Forelimb muscle (tissue), 1 donor: ENCODE results near the gene GAPT. TPM values are rescaled to one million over a fixed set of nuclear protein-coding genes. Genes with fewer than 3 reads are reported as not detected.
"Not testable (repeated sequence)": the region's sequence is repeated elsewhere in the genome, so short reads cannot be mapped to it uniquely, and the experiment has no call there.

Source experiments
- DNase-seq: peaks from one replicate; pipeline ENCODE4 v3.0.0-alpha.2; 2013; ENCODE audit warnings: low read depth
- polyA plus RNA-seq: library from polyadenylated mRNA; unstranded; fragments of 120-200 nt; gene quantifications from one replicate; pipeline ENCODE4 v1.2.1, GENCODE V29; 2013; ENCODE audit not compliant: insufficient read length

The GAPT gene
- polyA plus RNA-seq, 1 donor, result 0.66 TPM

- no peak for DNase-seq
These were observed 12.3 kb downstream of the GAPT start for GRCh38 chr5:58503390-58504046.

GRCh38 chr5:58504766-58505165, 13.5 kb downstream of the GAPT start:
- DNase-seq, result no peak

DNA sequence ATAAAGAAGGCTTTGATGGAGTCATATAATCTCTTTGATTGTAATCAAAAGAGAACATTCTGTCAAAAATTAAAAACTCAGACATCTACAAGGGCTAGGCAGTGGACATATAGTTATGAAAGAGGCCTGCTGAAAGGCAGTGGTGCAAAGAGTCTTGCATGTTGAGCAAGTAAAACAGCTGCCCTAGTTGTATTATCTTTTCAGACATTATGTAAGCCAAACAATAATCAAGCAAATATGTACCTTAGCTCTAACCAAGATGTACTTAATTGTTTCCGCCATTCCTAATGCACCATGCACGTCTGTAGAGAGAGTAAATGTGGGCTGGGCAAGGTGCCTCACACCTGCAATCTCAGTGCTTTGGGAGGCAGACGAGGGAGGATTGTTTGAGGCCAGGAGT, 14.3 kb downstream of the GAPT start:
- DNase-seq, result no peak

DNA sequence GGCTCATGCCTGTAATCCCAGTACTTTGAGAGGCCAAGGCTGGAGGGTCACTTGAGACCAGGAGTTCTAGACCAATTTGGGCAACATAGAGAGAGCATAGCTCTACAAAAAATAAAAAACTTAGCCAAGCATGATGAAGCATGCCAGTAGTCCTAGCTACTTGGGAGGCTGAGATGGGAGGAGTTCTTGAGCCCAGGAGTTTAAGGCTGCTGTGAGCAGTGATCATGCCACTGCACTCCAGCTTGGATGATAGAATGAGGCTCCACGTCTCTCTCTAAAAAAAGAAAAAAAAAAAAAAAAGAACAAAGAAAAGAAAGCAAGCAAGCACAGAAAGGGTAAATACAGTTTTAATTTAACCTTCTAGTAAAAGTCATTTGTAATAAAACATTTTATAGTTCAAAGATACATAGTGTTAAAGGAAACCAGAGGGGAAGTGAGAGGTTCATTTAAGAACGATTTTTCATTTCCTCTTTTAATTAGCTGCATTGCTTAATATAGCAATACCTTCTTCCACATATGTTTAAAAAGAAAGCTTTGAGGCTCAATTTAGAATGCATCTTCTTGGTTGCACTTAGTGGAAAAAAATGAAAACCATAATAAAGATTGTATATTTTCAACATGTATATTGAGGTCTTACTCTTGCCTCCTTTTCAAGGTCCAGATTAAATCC, 14.9 kb downstream of the GAPT start:
- DNase-seq, result no peak

DNA sequence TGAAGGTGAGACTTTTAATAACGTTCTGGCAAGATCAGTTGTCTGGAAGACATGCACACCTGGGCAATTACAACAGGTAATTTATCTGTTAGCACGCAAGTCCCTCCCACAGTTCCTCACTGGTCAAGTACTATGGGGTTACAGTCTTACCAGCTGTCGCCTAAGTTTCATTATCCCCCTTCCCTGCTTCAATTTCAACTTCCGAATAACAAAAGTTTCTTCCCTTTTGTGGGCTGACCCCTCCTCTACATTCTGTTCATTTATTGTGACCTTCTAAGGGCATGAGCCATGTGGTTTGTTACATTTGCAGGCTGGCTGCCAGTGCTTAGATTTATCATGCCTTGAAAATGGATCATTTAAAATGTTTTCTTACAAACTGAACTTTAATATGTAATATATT, 16.5 kb downstream of the GAPT start:
- DNase-seq, result no peak

GRCh38 chr5:58517198-58517597, 26.0 kb downstream of the GAPT start:
- no peak for DNase-seq

GRCh38 chr5:58523956-58524355, 32.7 kb downstream of the GAPT start:
- DNase-seq, result no peak

GRCh38 chr5:58524571-58524970, 33.3 kb downstream of the GAPT start:
- no peak for DNase-seq

- no peak for DNase-seq
These were observed 39.8 kb downstream of the GAPT start for GRCh38 chr5:58530942-58531490.

- not testable (repeated sequence) for DNase-seq
These were observed 50.7 kb downstream of the GAPT start for GRCh38 chr5:58541935-58542334.

- DNase-seq, result no peak
These were observed 51.5 kb downstream of the GAPT start for GRCh38 chr5:58542709-58543108.

- no peak for DNase-seq
These were observed 52.5 kb downstream of the GAPT start for GRCh38 chr5:58543723-58544122.

DNA sequence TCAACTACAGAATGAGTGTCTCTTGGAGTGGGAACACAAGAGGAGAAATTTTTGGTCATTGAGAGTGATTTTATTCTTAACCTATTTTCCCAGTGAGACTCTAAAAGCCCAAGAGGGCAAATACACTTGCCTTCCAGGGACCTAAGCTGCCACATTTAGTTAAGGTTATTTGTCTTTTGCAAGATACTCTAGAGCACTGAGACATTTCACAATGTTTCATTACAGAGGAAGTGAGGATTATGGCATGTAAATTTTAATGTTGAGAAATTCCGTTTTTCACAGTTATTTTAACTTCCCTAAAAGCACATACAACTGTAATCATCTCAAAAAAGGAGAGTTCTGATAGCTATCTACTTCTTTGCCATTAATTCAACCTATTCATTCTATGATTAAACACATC, 53.0 kb downstream of the GAPT start:
- no peak for DNase-seq

DNA sequence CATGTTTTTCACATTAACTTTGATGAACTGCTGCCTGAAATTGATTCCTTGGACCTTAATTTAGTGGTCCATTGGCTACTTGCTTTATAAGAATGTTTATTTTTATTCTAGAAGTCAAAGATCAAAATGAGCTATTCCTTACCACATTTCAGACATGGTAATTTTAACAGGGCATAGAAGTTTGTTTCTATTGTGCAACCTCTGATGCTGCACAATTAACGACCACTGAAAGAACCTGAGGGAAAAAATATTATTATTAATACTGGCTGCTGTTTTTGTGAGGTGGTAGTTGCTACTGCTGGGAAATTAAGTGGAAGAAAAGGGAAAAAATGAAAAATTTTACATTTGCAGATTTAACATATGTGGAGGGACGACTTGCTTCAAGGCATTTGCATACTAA, 53.7 kb downstream of the GAPT start:
- no peak for DNase-seq

- no peak for DNase-seq
These were observed 54.7 kb downstream of the GAPT start for GRCh38 chr5:58545912-58546311.

Other genes starting within 250 kb of the GAPT start
- gene PLK2, start 31.3 kb upstream of the GAPT start, polyA plus RNA-seq, result 78.0 TPM
- gene RAB3C, start 91.6 kb downstream of the GAPT start, polyA plus RNA-seq, result 0.34 TPM